PC-9 (cell line): ENCODE measurements around the gene FIGN. TPM values are rescaled to one million over a fixed set of nuclear protein-coding genes. Genes with fewer than 3 reads are reported as not detected.

ENCODE experiments used
- BruUV-seq: library from RNA; stranded (reverse); fragments of 400-500 nt; replicated peaks from 2 replicates; lab custom pipeline; 2021; lab: Mats Ljungman, UMichigan
- CTCF ChIA-PET: fragments of 300-600 bp; sonication (Branson Sonifier 250); formaldehyde crosslinking; loops from one replicate; lab custom pipeline; 2022; ENCODE audit warnings: antibody characterized with exemption; lab: Charles Lee
- POLR2A ChIA-PET: fragments of 300-600 bp; sonication (Branson Sonifier 250); formaldehyde crosslinking; loops from one replicate; lab custom pipeline; 2022; ENCODE audit warnings: antibody characterized with exemption; ENCODE audit not compliant: unreplicated experiment; lab: Charles Lee
- DNase-seq, 2 experiments: peaks; one replicate each; pipeline versions ENCODE4 v3.0.0 to v3.0.0-alpha.2; 2015 to 2022; ENCODE audit warnings: mixed read lengths in 1 of 2
- H2AFZ ChIP-seq: fragments of 200-600 bp; sonication (generic); 2 replicates; pipeline ENCODE4 v1.8.1; 2017; ENCODE audit warnings: antibody characterized with exemption
- H3F3A ChIP-seq: fragments of 200-600 bp; sonication (generic); 2 replicates; pipeline ENCODE4 v1.8.1; 2017; ENCODE audit warnings: antibody characterized with exemption, mild to moderate bottlenecking, low read depth; ENCODE audit not compliant: insufficient read depth
- H3K27ac ChIP-seq: fragments of 200-600 bp; sonication (generic); 2 replicates; pipeline ENCODE4 v1.6.1; 2016; ENCODE audit warnings: mixed run types
- H3K27me3 ChIP-seq: fragments of 200-600 bp; sonication (generic); 2 replicates; pipeline ENCODE4 v1.6.1; 2016; ENCODE audit warnings: low read depth, mixed run types; ENCODE audit not compliant: insufficient read depth
- H3K36me3 ChIP-seq: fragments of 200-600 bp; sonication (generic); 2 replicates; pipeline ENCODE4 v1.6.1; 2016; ENCODE audit warnings: low read depth, mixed run types
- H3K4me1 ChIP-seq: fragments of 200-600 bp; sonication (generic); replicated peaks from 2 replicates; pipeline ENCODE4 v1.6.1; 2016; ENCODE audit warnings: mixed run types; ENCODE audit not compliant: insufficient read depth
- H3K4me2 ChIP-seq: fragments of 200-600 bp; sonication (generic); 2 replicates; pipeline ENCODE4 v1.6.1; 2017; ENCODE audit warnings: mixed run types
- H3K4me3 ChIP-seq: fragments of 200-600 bp; sonication (generic); 2 replicates; pipeline ENCODE4 v1.6.1; 2016; ENCODE audit warnings: mixed run types
- H3K79me2 ChIP-seq: fragments of 200-600 bp; sonication (generic); 2 replicates; pipeline ENCODE4 v1.6.1; 2017; ENCODE audit warnings: low read depth, mixed run types
- H3K9me2 ChIP-seq: fragments of 200-600 bp; sonication (generic); 2 replicates; pipeline ENCODE4 v1.8.1; 2017; ENCODE audit warnings: mild to moderate bottlenecking; ENCODE audit not compliant: insufficient read depth
- H3K9me3 ChIP-seq: fragments of 200-600 bp; sonication (generic); 2 replicates; pipeline ENCODE4 v1.8.1; 2016; ENCODE audit warnings: low read depth; ENCODE audit not compliant: insufficient read depth
- H4K20me1 ChIP-seq: fragments of 200-600 bp; sonication (generic); 2 replicates; pipeline ENCODE4 v1.8.1; 2017; ENCODE audit not compliant: insufficient read depth
- EZH2 ChIP-seq: fragments of 200-600 bp; sonication (generic); IDR thresholded peaks from 2 replicates; pipeline ENCODE4 v1.8.0; 2017; ENCODE audit warnings: antibody characterized with exemption, low read depth
- intact Hi-C: fragments of 100-400 bp; cut with micrococcal nuclease; formaldehyde crosslinking; loops from one replicate; pipeline ENCODE4 v1.10.0; 2022; ENCODE audit not compliant: unreplicated experiment
- total RNA-seq: library from RNA; stranded (reverse); gene quantifications from 2 replicates; pipeline ENCODE4 v1.2.3, GENCODE V29; 2021
- TF ChIP-seq, protein P1 (sequence below): fragments of 200-600 bp; sonication (generic); conservative IDR thresholded peaks from 2 replicates; pipeline ENCODE4 v1.6.1; 2017; ENCODE audit warnings: mixed run types, antibody characterized with exemption, mild to moderate bottlenecking, moderate library complexity

Gene FIGN
- total RNA-seq, 1 experiment from 2014 or later: 7.4 TPM

DNA sequence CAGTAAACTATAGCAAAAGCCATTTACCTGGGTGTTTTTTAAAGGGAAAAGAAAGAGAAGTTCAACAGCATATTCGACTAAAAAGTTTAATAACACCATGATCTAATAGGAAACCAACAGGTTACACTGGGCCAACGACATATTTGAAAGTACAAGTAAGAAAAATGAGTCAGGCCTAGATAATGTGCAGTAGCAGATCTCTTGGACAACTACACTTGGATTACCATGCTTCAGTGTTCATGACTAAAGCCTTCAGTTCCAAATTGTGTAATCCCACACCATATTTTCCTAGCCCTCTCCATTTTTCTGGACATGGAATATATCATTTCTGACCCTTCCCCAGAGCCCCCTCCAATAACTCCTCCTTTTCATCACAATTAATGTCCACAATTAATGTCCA lies 39.1 kb upstream of the FIGN start:
- Histone ChIP-seq H2AFZ (no peak overlapping the region), H3K4me1 (peaks cover 55% of the 10 kb centered on the region), H3K27ac (peak overlapping the region; percentile 70), H3F3A (peaks cover 34% of the 10 kb centered on the region), H3K36me3 (no peaks in the 10 kb centered on the region), H3K27me3 (no peaks in the 10 kb centered on the region), H3K4me2 (peak overlapping the region; percentile 66), H3K4me3 (0 out of 2 replicates have a peak overlapping the region, but pooled peaks have one; percentile 26), H3K9me2 (no peaks in the 10 kb centered on the region), H4K20me1 (no peaks in the 10 kb centered on the region), H3K9me3 (no peaks in the 10 kb centered on the region), H3K79me2 (no peaks in the 10 kb centered on the region)
- DNase-seq: peak; percentile 15 to 89
- ChIA-PET POLR2A (interaction anchor here (0.6 kb wide), 1 partner anchor 40 kb away, joined by 6 read pairs; no protein-coding TSS in a partner anchor), CTCF (interaction anchor here (0.6 kb wide), 1 partner anchor 673 kb away, joined by 3 read pairs; no protein-coding TSS in a partner anchor)
- TF ChIP-seq, protein P1, sequence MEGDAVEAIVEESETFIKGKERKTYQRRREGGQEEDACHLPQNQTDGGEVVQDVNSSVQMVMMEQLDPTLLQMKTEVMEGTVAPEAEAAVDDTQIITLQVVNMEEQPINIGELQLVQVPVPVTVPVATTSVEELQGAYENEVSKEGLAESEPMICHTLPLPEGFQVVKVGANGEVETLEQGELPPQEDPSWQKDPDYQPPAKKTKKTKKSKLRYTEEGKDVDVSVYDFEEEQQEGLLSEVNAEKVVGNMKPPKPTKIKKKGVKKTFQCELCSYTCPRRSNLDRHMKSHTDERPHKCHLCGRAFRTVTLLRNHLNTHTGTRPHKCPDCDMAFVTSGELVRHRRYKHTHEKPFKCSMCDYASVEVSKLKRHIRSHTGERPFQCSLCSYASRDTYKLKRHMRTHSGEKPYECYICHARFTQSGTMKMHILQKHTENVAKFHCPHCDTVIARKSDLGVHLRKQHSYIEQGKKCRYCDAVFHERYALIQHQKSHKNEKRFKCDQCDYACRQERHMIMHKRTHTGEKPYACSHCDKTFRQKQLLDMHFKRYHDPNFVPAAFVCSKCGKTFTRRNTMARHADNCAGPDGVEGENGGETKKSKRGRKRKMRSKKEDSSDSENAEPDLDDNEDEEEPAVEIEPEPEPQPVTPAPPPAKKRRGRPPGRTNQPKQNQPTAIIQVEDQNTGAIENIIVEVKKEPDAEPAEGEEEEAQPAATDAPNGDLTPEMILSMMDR: no peak
- no peak for TF ChIP-seq EZH2
- BruUV-seq: no TSS peak
- intact Hi-C loops: loop anchor here (10.0 kb wide), 1 partner anchor 90 kb away; no protein-coding TSS in a partner anchor

DNA sequence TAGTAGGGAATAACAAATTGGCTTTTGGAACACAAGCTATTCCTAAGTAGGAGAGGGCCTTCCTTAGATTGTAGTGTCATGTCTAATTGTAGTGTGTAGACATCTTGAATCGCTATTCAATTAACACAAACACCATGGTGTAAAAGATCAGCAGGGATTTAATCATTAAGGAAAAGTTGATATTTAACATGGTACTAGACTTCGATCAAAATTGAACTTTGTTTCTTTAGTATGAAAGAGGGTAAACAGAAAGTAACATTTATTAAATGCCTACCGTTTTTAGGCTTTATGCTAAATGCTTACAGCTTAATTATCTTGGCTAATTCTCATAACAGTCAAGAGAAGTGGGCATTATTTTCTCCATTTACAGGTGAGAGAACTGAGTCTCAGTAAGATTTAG lies 37.5 kb upstream of the FIGN start:
- Histone ChIP-seq H2AFZ (no peak overlapping the region), H4K20me1 (no peaks in the 10 kb centered on the region), H3K9me3 (no peaks in the 10 kb centered on the region), H3K9me2 (no peaks in the 10 kb centered on the region), H3K36me3 (no peaks in the 10 kb centered on the region), H3K79me2 (no peaks in the 10 kb centered on the region), H3K4me3 (no peak overlapping the region), H3K27me3 (no peaks in the 10 kb centered on the region), H3K27ac (no peak overlapping the region), H3F3A (peaks cover 22% of the 10 kb centered on the region; the same call in 1 of the 2 replicates), H3K4me2 (no peak overlapping the region), H3K4me1 (peaks cover 40% of the 10 kb centered on the region)
- CTCF ChIA-PET: no interaction called here
- no TSS peak for BruUV-seq
- intact Hi-C loops: loop anchor here (10.0 kb wide), 1 partner anchor 88 kb away; no protein-coding TSS in a partner anchor
- TF ChIP-seq EZH2: no peak
- TF ChIP-seq, protein P1: no peak
- DNase-seq: no peak
- POLR2A ChIA-PET: no interaction called here

DNA sequence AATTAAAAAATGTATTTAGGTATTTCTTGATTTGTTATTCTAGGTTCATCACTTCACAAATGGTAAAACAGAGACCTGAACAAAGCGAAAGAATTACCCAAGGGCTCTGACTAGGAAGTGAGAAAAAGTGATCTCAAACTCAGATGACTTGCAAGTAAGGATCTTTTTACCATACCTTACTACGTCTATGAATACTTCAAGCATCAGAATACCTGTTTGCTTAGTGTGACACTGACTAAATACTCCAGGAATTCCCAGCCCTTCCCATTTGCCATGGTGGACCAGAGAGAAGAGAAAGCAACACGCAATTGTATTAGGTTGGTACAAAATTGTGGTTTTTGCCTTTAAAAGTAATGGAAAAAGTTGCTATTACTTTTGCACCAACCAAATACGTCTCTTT lies 35.8 kb upstream of the FIGN start:
- intact Hi-C loops: loop anchor here (10.0 kb wide), 1 partner anchor 87 kb away; no protein-coding TSS in a partner anchor
- H3K27ac ChIP-seq: no peak overlapping the region
- H3F3A ChIP-seq: peaks cover 10% of the 10 kb centered on the region; the same call in 1 of the 2 replicates

More for the DNA sequence above, 35.8 kb upstream of the FIGN start:
- no peaks in the 10 kb centered on the region for H3K79me2 ChIP-seq
- no peak overlapping the region for H2AFZ ChIP-seq
- H4K20me1 ChIP-seq: no peaks in the 10 kb centered on the region
- no peaks in the 10 kb centered on the region for H3K27me3 ChIP-seq
- ChIA-PET CTCF (no interaction called here), POLR2A (no interaction called here)
- no peak for DNase-seq
- no peaks in the 10 kb centered on the region for H3K36me3 ChIP-seq
- TF ChIP-seq EZH2: no peak
- TF ChIP-seq, protein P1: no peak
- no peaks in the 10 kb centered on the region for H3K9me3 ChIP-seq
- BruUV-seq: no TSS peak
- no peak overlapping the region for H3K4me2 ChIP-seq
- H3K4me1 ChIP-seq: peaks cover 26% of the 10 kb centered on the region
- H3K9me2 ChIP-seq: no peaks in the 10 kb centered on the region
- H3K4me3 ChIP-seq: no peak overlapping the region
